ENCODE data around the gene IL3.

Gene IL3

GRCh38 chr5:132102101-132102701 is 41.7 kb downstream of the IL3 start:
- no peak for TF ChIP-seq EZH2phosphoT487 (IDR thresholded peaks at IDR 0.05; ENCODE audit: borderline replicate concordance)
- TF ChIP-seq, protein P1, sequence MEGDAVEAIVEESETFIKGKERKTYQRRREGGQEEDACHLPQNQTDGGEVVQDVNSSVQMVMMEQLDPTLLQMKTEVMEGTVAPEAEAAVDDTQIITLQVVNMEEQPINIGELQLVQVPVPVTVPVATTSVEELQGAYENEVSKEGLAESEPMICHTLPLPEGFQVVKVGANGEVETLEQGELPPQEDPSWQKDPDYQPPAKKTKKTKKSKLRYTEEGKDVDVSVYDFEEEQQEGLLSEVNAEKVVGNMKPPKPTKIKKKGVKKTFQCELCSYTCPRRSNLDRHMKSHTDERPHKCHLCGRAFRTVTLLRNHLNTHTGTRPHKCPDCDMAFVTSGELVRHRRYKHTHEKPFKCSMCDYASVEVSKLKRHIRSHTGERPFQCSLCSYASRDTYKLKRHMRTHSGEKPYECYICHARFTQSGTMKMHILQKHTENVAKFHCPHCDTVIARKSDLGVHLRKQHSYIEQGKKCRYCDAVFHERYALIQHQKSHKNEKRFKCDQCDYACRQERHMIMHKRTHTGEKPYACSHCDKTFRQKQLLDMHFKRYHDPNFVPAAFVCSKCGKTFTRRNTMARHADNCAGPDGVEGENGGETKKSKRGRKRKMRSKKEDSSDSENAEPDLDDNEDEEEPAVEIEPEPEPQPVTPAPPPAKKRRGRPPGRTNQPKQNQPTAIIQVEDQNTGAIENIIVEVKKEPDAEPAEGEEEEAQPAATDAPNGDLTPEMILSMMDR (conservative IDR thresholded peaks at IDR 0.05; ENCODE audit: low read length), result no peak
- Histone ChIP-seq H3K4me2 (ENCODE audit: low read depth, low read length, poor library complexity, severe bottlenecking) (peak overlapping the region; percentile 81), H3K27me3 (ENCODE audit: insufficient read depth, low read length, poor library complexity, severe bottlenecking) (no peaks in the 10 kb centered on the region), H3K9me3 (ENCODE audit: insufficient read depth, low read depth, low read length) (no peaks in the 10 kb centered on the region), H3K36me3 (ENCODE audit: insufficient read depth, low read length) (no peaks in the 10 kb centered on the region), H3K4me3 (ENCODE audit: low read length, poor library complexity, severe bottlenecking) (no peak overlapping the region), H3K9me2 (replicated peaks; ENCODE audit: low read depth, low read length) (no peaks in the 10 kb centered on the region), H4K20me1 (ENCODE audit: insufficient read depth, low read length, poor library complexity, severe bottlenecking) (no peaks in the 10 kb centered on the region), H3K9ac (ENCODE audit: low read depth, low read length, poor library complexity, severe bottlenecking) (no peak overlapping the region), H3K79me2 (ENCODE audit: insufficient read depth, low read length) (no peaks in the 10 kb centered on the region), H3F3A (ENCODE audit: low read depth) (no peaks in the 10 kb centered on the region), H2AFZ (ENCODE audit: low read length) (no peak overlapping the region), H3K4me1 (ENCODE audit: insufficient read depth, low read length, poor library complexity, severe bottlenecking) (peaks cover 64% of the 10 kb centered on the region)

GRCh38 chr5:132102944-132103331 is 42.5 kb downstream of the IL3 start:
- TF ChIP-seq, protein P1 (conservative IDR thresholded peaks at IDR 0.05; ENCODE audit: low read length), result no peak
- no peak for TF ChIP-seq EZH2phosphoT487 (IDR thresholded peaks at IDR 0.05; ENCODE audit: borderline replicate concordance)
- no peaks in the 10 kb centered on the region for H3K27me3 ChIP-seq (ENCODE audit: insufficient read depth, low read length, poor library complexity, severe bottlenecking)
- H3K9me3 ChIP-seq (ENCODE audit: insufficient read depth, low read depth, low read length), result no peaks in the 10 kb centered on the region
- no peak overlapping the region for H2AFZ ChIP-seq (ENCODE audit: low read length)
- H3F3A ChIP-seq (ENCODE audit: low read depth), result no peaks in the 10 kb centered on the region
- H3K4me3 ChIP-seq (ENCODE audit: low read length, poor library complexity, severe bottlenecking), result peak overlapping the region; percentile 45
- no peaks in the 10 kb centered on the region for H3K36me3 ChIP-seq (ENCODE audit: insufficient read depth, low read length)
- no peaks in the 10 kb centered on the region for H3K9me2 ChIP-seq (replicated peaks; ENCODE audit: low read depth, low read length)
- H3K4me2 ChIP-seq (ENCODE audit: low read depth, low read length, poor library complexity, severe bottlenecking), result peak overlapping the region; percentile 81
- no peaks in the 10 kb centered on the region for H3K79me2 ChIP-seq (ENCODE audit: insufficient read depth, low read length)
- H4K20me1 ChIP-seq (ENCODE audit: insufficient read depth, low read length, poor library complexity, severe bottlenecking), result no peaks in the 10 kb centered on the region
- peak overlapping the region; percentile 3 for H3K9ac ChIP-seq (ENCODE audit: low read depth, low read length, poor library complexity, severe bottlenecking)
- H3K4me1 ChIP-seq (ENCODE audit: insufficient read depth, low read length, poor library complexity, severe bottlenecking), result peaks cover 62% of the 10 kb centered on the region

GRCh38 chr5:132103332-132103951 is 43.0 kb downstream of the IL3 start:
- Histone ChIP-seq H3K4me2 (ENCODE audit: low read depth, low read length, poor library complexity, severe bottlenecking) (peak overlapping the region; percentile 81), H3K9ac (ENCODE audit: low read depth, low read length, poor library complexity, severe bottlenecking) (peak overlapping the region; percentile 3), H3K36me3 (ENCODE audit: insufficient read depth, low read length) (no peaks in the 10 kb centered on the region), H3K9me2 (replicated peaks; ENCODE audit: low read depth, low read length) (no peaks in the 10 kb centered on the region), H4K20me1 (ENCODE audit: insufficient read depth, low read length, poor library complexity, severe bottlenecking) (no peaks in the 10 kb centered on the region), H3K4me3 (ENCODE audit: low read length, poor library complexity, severe bottlenecking) (peak overlapping the region; percentile 59), H3K27me3 (ENCODE audit: insufficient read depth, low read length, poor library complexity, severe bottlenecking) (no peaks in the 10 kb centered on the region), H3F3A (ENCODE audit: low read depth) (no peaks in the 10 kb centered on the region), H2AFZ (ENCODE audit: low read length) (no peak overlapping the region), H3K79me2 (ENCODE audit: insufficient read depth, low read length) (no peaks in the 10 kb centered on the region), H3K4me1 (ENCODE audit: insufficient read depth, low read length, poor library complexity, severe bottlenecking) (peaks cover 61% of the 10 kb centered on the region), H3K9me3 (ENCODE audit: insufficient read depth, low read depth, low read length) (no peaks in the 10 kb centered on the region)
- no peak; the same call in 1 of the 2 replicates for TF ChIP-seq EZH2phosphoT487 (IDR thresholded peaks at IDR 0.05; ENCODE audit: borderline replicate concordance)
- TF ChIP-seq, protein P1 (conservative IDR thresholded peaks at IDR 0.05; ENCODE audit: low read length), result no peak

All from Loucy (cell line).